OCI-LY3 (cell line): ENCODE data around the gene ZNF319.

Experiments used
- H2AFZ ChIP-seq: fragments of 200-600, 300-600 bp; shearing (Covaris generic); 2 replicates; pipeline ENCODE4 v1.6.0; 2014; ENCODE audit warnings: antibody characterized with exemption, low read depth, low read length
- H3K27ac ChIP-seq: fragments of 200-600, 300-600 bp; sonication (generic); 2 replicates; pipeline ENCODE4 v1.5.1; 2014; ENCODE audit warnings: mild to moderate bottlenecking, low read length, moderate library complexity, mixed read lengths
- H3K27me3 ChIP-seq: fragments of 200-600, 300-600 bp; sonication (generic); 2 replicates; pipeline ENCODE4 v1.6.1; 2014; ENCODE audit warnings: low read depth, low read length, mixed read lengths
- H3K36me3 ChIP-seq: fragments of 200-600, 300-600 bp; sonication (generic); replicated peaks from 2 replicates; pipeline ENCODE3; 2014; ENCODE audit warnings: low read depth, low read length, mixed read lengths
- H3K4me1 ChIP-seq: fragments of 300-600, 200-600 bp; sonication (generic); 2 replicates; pipeline ENCODE4 v1.6.1; 2014; ENCODE audit warnings: low read length, mixed read lengths
- H3K4me2 ChIP-seq: fragments of 200-600, 300-600 bp; sonication (generic); 2 replicates; pipeline ENCODE4 v1.6.1; 2014; ENCODE audit warnings: low read length, mixed read lengths
- H3K4me3 ChIP-seq: fragments of 300-600, 200-600 bp; sonication (generic); 2 replicates; pipeline ENCODE4 v1.5.1; 2014; ENCODE audit warnings: antibody characterized with exemption, mild to moderate bottlenecking, low read length, moderate library complexity
- H3K79me2 ChIP-seq: fragments of 300-600, 200-600 bp; shearing (Covaris generic); 2 replicates; pipeline ENCODE4 v1.6.1; 2014; ENCODE audit warnings: mild to moderate bottlenecking, low read length, mixed read lengths
- H3K9ac ChIP-seq: fragments of 300-600, 200-600 bp; shearing (Covaris generic); 2 replicates; pipeline ENCODE4 v1.6.0; 2014; ENCODE audit warnings: mild to moderate bottlenecking, low read length, moderate library complexity
- H3K9me3 ChIP-seq: fragments of 200-600, 300-600 bp; shearing (Covaris generic); 2 replicates; pipeline ENCODE4 v1.6.1; 2014; ENCODE audit warnings: low read length, mixed read lengths; ENCODE audit not compliant: insufficient read depth
- H4K20me1 ChIP-seq: fragments of 200-600, 300-600 bp; sonication (generic); 2 replicates; pipeline ENCODE4 v1.6.1; 2016; ENCODE audit warnings: low read length, mixed read lengths; ENCODE audit not compliant: insufficient read depth
- CTCF ChIP-seq: fragments of 200-600, 300-600 bp; sonication (generic); IDR thresholded peaks from 2 replicates; pipeline ENCODE4 v1.5.1; 2014; ENCODE audit warnings: antibody characterized with exemption, low read length, low read depth
- EZH2phosphoT487 ChIP-seq: fragments of 200-600 bp; shearing (Covaris generic); IDR thresholded peaks from 2 replicates; pipeline ENCODE4 v1.6.1; 2018; ENCODE audit warnings: antibody characterized with exemption, mixed run types, low read depth

The ZNF319 gene

GRCh38 chr16:57999971-58000705 lies at the start of gene ZNF319:
ZNF319 (minus strand) TSS chr16:58000672; CDS start chr16:57998265, 2,407 bp downstream.
- Histone ChIP-seq H3K9ac (peak within 1 kb of the TSS; percentile 81), H3K27me3 (no peaks in the 10 kb centered on the region), H4K20me1 (peaks cover 4% of the 10 kb centered on the region; the same call in 1 of the 2 replicates), H3K4me3 (peak within 1 kb of the TSS; percentile 92), H3K79me2 (peaks cover 3% of the 10 kb centered on the region; the same call in 1 of the 2 replicates), H3K4me1 (peaks cover 22% of the 10 kb centered on the region), H3K27ac (peak within 1 kb of the TSS; percentile 43), H3K4me2 (peak within 1 kb of the TSS; percentile 90), H3K36me3 (no peaks in the 10 kb centered on the region), H3K9me3 (no peaks in the 10 kb centered on the region), H2AFZ (peak within 1 kb of the TSS; percentile 97)
- TF ChIP-seq CTCF (no peak), EZH2phosphoT487 (no peak)

DNA sequence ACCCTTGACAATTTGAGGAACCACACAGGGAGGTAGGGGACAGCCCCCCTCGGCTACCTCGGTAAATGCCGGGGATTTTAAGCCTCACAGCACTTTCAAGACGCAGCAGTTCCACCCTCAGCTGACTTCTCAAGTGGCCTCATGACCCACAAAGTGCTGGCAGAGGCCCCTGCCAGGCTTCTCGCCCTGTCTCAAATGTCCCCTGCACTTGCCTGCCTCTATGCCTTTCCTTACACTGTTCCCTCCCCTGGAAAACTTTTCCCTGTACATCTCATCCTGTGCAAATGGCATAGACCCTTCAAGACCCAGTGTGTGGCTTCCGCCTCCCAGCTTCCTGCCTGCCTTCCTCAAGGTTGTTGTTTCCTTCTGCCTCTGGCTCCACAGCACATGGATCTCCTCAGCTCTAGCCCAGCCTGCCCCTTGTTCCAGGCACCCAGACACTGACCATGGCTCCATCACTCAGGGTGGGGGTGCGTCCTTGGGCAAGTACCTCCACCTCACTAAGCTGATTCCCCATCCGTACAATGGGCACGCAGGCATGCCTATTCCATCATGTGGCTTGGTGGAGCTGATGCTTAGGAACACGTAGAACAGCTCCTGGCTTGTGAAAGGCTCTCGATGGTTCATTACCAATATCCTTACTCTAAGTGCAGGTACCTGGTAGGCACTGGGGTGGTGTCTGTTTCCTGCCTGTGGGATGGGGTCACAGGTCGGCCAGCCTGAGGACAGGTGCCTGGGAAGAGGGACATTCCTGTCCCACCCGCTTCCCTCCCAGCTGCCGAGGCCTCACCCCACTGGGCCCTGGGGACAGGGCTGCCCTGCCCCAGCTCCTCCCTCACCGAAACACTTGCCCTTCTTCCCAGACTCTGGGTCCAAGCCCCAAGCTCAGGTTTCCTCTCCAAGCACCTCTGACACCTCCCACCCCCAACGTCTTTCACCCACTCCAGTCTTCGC lies 49.0 kb upstream of the ZNF319 start:
- H3K4me1 ChIP-seq: no peaks in the 10 kb centered on the region
- no peak for TF ChIP-seq EZH2phosphoT487
- TF ChIP-seq CTCF: no peak
- H2AFZ ChIP-seq: no peak overlapping the region
- H3K4me2 ChIP-seq: no peak overlapping the region
- H4K20me1 ChIP-seq: no peaks in the 10 kb centered on the region
- H3K9ac ChIP-seq: no peak overlapping the region
- H3K36me3 ChIP-seq: no peaks in the 10 kb centered on the region
- H3K4me3 ChIP-seq: no peak overlapping the region
- no peaks in the 10 kb centered on the region for H3K9me3 ChIP-seq
- no peak overlapping the region for H3K27ac ChIP-seq
- no peaks in the 10 kb centered on the region for H3K79me2 ChIP-seq
- no peaks in the 10 kb centered on the region for H3K27me3 ChIP-seq

GRCh38 chr16:58048494-58049231 lies 48.2 kb upstream of the ZNF319 start:
- Histone ChIP-seq H3K9me3 (no peaks in the 10 kb centered on the region), H3K4me2 (no peak overlapping the region), H3K36me3 (no peaks in the 10 kb centered on the region), H2AFZ (no peak overlapping the region), H3K4me1 (no peaks in the 10 kb centered on the region), H3K4me3 (no peak overlapping the region), H3K79me2 (no peaks in the 10 kb centered on the region), H3K9ac (no peak overlapping the region), H3K27me3 (no peaks in the 10 kb centered on the region), H3K27ac (no peak overlapping the region), H4K20me1 (no peaks in the 10 kb centered on the region)
- TF ChIP-seq CTCF (no peak), EZH2phosphoT487 (no peak)
